ENCODE measurements around the gene TEX19.

- TF ChIP-seq CTCF (IDR thresholded peaks at IDR 0.05) (no peak), EHMT2 (IDR thresholded peaks at IDR 0.05; ENCODE audit: low read depth) (no peak), NFE2L2 (conservative IDR thresholded peaks at IDR 0.05; ENCODE audit: low read length) (no peak), NR3C1 (IDR thresholded peaks at IDR 0.05) (no peak), EP300 (IDR thresholded peaks at IDR 0.05) (no peak), PHF8 (IDR thresholded peaks at IDR 0.05; ENCODE audit: borderline replicate concordance, low read depth) (no peak), REST (IDR thresholded peaks at IDR 0.05) (no peak), BHLHE40 (IDR thresholded peaks at IDR 0.05; ENCODE audit: low read depth, low read length) (no peak), RCOR1 (IDR thresholded peaks at IDR 0.05; ENCODE audit: low read depth, low read length) (no peak), POLR2A (IDR thresholded peaks at IDR 0.05; ENCODE audit: low read length) (no peak), MAFK (IDR thresholded peaks at IDR 0.05; ENCODE audit: partially characterized antibody) (no peak)
- TF ChIP-seq, protein P1, sequence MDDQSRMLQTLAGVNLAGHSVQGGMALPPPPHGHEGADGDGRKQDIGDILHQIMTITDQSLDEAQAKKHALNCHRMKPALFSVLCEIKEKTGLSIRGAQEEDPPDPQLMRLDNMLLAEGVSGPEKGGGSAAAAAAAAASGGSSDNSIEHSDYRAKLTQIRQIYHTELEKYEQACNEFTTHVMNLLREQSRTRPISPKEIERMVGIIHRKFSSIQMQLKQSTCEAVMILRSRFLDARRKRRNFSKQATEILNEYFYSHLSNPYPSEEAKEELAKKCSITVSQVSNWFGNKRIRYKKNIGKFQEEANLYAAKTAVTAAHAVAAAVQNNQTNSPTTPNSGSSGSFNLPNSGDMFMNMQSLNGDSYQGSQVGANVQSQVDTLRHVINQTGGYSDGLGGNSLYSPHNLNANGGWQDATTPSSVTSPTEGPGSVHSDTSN (IDR thresholded peaks at IDR 0.05): no peak
- TF ChIP-seq, protein P2, sequence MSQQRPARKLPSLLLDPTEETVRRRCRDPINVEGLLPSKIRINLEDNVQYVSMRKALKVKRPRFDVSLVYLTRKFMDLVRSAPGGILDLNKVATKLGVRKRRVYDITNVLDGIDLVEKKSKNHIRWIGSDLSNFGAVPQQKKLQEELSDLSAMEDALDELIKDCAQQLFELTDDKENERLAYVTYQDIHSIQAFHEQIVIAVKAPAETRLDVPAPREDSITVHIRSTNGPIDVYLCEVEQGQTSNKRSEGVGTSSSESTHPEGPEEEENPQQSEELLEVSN (IDR thresholded peaks at IDR 0.05; ENCODE audit: borderline replicate concordance, low read depth): no peak
These were observed 7.8 kb upstream of the TEX19 start for GRCh38 chr17:82351254-82351712.

Data from A549 (cell line).